H9 (cell line): Measurements from ENCODE around the gene KLHL22. TPM values are rescaled to one million over a fixed set of nuclear protein-coding genes. Genes with fewer than 3 reads are reported as not detected.

Source experiments
- DNase-seq: peaks from one replicate; pipeline ENCODE4 v3.0.0-alpha.2; 2017
- H2AFZ ChIP-seq: one replicate; pipeline ENCODE4 v1.6.1; 2013; ENCODE audit warnings: mild to moderate bottlenecking, low read length, control low read depth, moderate library complexity
- H2AK5ac ChIP-seq: 2 replicates; pipeline ENCODE4 v1.6.1; 2013; ENCODE audit warnings: low read length, control low read depth, mixed read lengths; ENCODE audit not compliant: insufficient read length
- H2BK120ac ChIP-seq: one replicate; pipeline ENCODE4 v1.6.1; 2013; ENCODE audit warnings: low read depth, mild to moderate bottlenecking, low read length, control low read depth, inconsistent platforms; ENCODE audit not compliant: poor library complexity, severe bottlenecking
- H2BK12ac ChIP-seq: 2 replicates; pipeline ENCODE4 v1.6.1; 2013; ENCODE audit warnings: low read length, control low read depth, mixed read lengths, low read depth; ENCODE audit not compliant: insufficient read length
- H2BK15ac ChIP-seq: 2 replicates; pipeline ENCODE4 v1.6.1; 2013; ENCODE audit warnings: low read depth, low read length, control low read depth
- H2BK20ac ChIP-seq: one replicate; pipeline ENCODE4 v1.6.1; 2013; ENCODE audit warnings: low read depth, mild to moderate bottlenecking, low read length, control low read depth, inconsistent platforms; ENCODE audit not compliant: poor library complexity, severe bottlenecking
- H2BK5ac ChIP-seq: 2 replicates; pipeline ENCODE4 v1.6.1; 2013; ENCODE audit warnings: low read length, control low read depth, mixed read lengths; ENCODE audit not compliant: insufficient read length
- H3K14ac ChIP-seq: 2 replicates; pipeline ENCODE4 v1.6.1; 2013; ENCODE audit warnings: low read length, control low read depth; ENCODE audit not compliant: insufficient read depth
- H3K18ac ChIP-seq: 2 replicates; pipeline ENCODE4 v1.6.1; 2013; ENCODE audit warnings: low read depth, mild to moderate bottlenecking, mixed read lengths, low read length, control low read depth; ENCODE audit not compliant: insufficient read length
- H3K23ac ChIP-seq: 2 replicates; pipeline ENCODE4 v1.6.1; 2013; ENCODE audit warnings: low read length, control low read depth, mixed read lengths, low read depth; ENCODE audit not compliant: insufficient read length
- H3K23me2 ChIP-seq: 2 replicates; pipeline ENCODE4 v1.6.1; 2013; ENCODE audit warnings: low read depth, mild to moderate bottlenecking, mixed read lengths, low read length, control low read depth; ENCODE audit not compliant: insufficient read length, poor library complexity, severe bottlenecking
- H3K27ac ChIP-seq: 2 replicates; pipeline ENCODE4 v1.5.1; 2013; ENCODE audit warnings: low read length, control low read depth, mixed read lengths, low read depth; ENCODE audit not compliant: insufficient read length
- H3K27me3 ChIP-seq: 2 replicates; pipeline ENCODE4 v1.6.1; 2013; ENCODE audit warnings: low read length, control low read depth, inconsistent platforms; ENCODE audit not compliant: insufficient read depth
- H3K4ac ChIP-seq: 2 replicates; pipeline ENCODE4 v1.6.1; 2013; ENCODE audit warnings: low read depth, mild to moderate bottlenecking, control low read depth, inconsistent platforms, low read length, moderate library complexity
- H3K4me1 ChIP-seq: 2 replicates; pipeline ENCODE4 v1.6.1; 2013; ENCODE audit warnings: low read length, control low read depth, inconsistent platforms; ENCODE audit not compliant: insufficient read depth
- H3K4me2 ChIP-seq: 2 replicates; pipeline ENCODE4 v1.6.1; 2013; ENCODE audit warnings: low read length, control low read depth, mixed read lengths; ENCODE audit not compliant: insufficient read length, insufficient read depth
- H3K56ac ChIP-seq: 2 replicates; pipeline ENCODE4 v1.6.1; 2013; ENCODE audit warnings: low read depth, mild to moderate bottlenecking, mixed read lengths, low read length, control low read depth; ENCODE audit not compliant: insufficient read length
- H3K79me1 ChIP-seq: 2 replicates; pipeline ENCODE4 v1.6.1; 2013; ENCODE audit warnings: low read depth, mild to moderate bottlenecking, moderate library complexity, low read length, control low read depth, inconsistent platforms; ENCODE audit not compliant: insufficient read depth, poor library complexity, severe bottlenecking
- H3K79me2 ChIP-seq: 2 replicates; pipeline ENCODE4 v1.6.1; 2013; ENCODE audit warnings: low read length, control low read depth, inconsistent platforms; ENCODE audit not compliant: insufficient read depth
- H3K9ac ChIP-seq: 2 replicates; pipeline ENCODE4 v1.6.1; 2013; ENCODE audit warnings: low read length, control low read depth, mixed read lengths; ENCODE audit not compliant: insufficient read length; ENCODE audit errors: extremely low read depth
- H3K9me3 ChIP-seq: one replicate; pipeline ENCODE4 v1.6.1; 2013; ENCODE audit warnings: low read depth, low read length, inconsistent platforms; ENCODE audit not compliant: control insufficient read depth
- H3T11ph ChIP-seq: one replicate; pipeline ENCODE4 v1.6.1; 2013; ENCODE audit warnings: mild to moderate bottlenecking, low read length, control low read depth, inconsistent platforms
- H4K20me1 ChIP-seq: one replicate; pipeline ENCODE4 v1.6.1; 2013; ENCODE audit not compliant: control insufficient read depth, insufficient read length, insufficient read depth
- H4K5ac ChIP-seq: 2 replicates; pipeline ENCODE4 v1.6.1; 2013; ENCODE audit warnings: low read depth, mild to moderate bottlenecking, mixed read lengths, low read length, control low read depth; ENCODE audit not compliant: insufficient read length
- H4K8ac ChIP-seq: replicated peaks from 2 replicates; pipeline ENCODE4 v1.6.1; 2013; ENCODE audit warnings: low read length, control low read depth, mixed read lengths, low read depth; ENCODE audit not compliant: insufficient read length
- H4K91ac ChIP-seq: 2 replicates; pipeline ENCODE4 v1.6.1; 2013; ENCODE audit warnings: low read depth, mild to moderate bottlenecking, moderate library complexity, mixed read lengths, low read length, control low read depth; ENCODE audit not compliant: insufficient read length
- H3K27ac Mint-ChIP-seq, 3 experiments: 2 replicates in 2 of 3; 3 replicates in 1 of 3; pipeline ENCODE4 v1.8.0; 2020 to 2021; ENCODE audit warnings: mixed read lengths in 3 of 3, mild to moderate bottlenecking in 1 of 3, moderate library complexity in 1 of 3
- H3K27me3 Mint-ChIP-seq: 2 replicates; pipeline ENCODE4 v1.8.0; 2021; ENCODE audit warnings: low read depth, mild to moderate bottlenecking, moderate library complexity, mixed read lengths
- H3K36me3 Mint-ChIP-seq, 3 experiments: 2 replicates in 2 of 3; 3 replicates in 1 of 3; pipeline ENCODE4 v1.8.0; 2020 to 2021; ENCODE audit warnings: low read depth in 3 of 3, mixed read lengths in 3 of 3; ENCODE audit not compliant: insufficient read depth in 1 of 3
- H3K4me1 Mint-ChIP-seq, 2 experiments: 2 replicates each; pipeline ENCODE4 v1.8.0; 2020; ENCODE audit warnings: mixed read lengths in 2 of 2
- H3K4me3 Mint-ChIP-seq, 2 experiments: 2 replicates in 1 of 2; 3 replicates in 1 of 2; pipeline ENCODE4 v1.8.0; 2020 to 2021; ENCODE audit warnings: mild to moderate bottlenecking in 2 of 2, mixed read lengths in 2 of 2, moderate library complexity in 1 of 2
- H3K9me3 Mint-ChIP-seq, 2 experiments: 2 replicates in 1 of 2; 3 replicates in 1 of 2; pipeline ENCODE4 v1.8.0; 2020; ENCODE audit warnings: mild to moderate bottlenecking in 2 of 2, mixed read lengths in 2 of 2, moderate library complexity in 1 of 2
- WGBS: extraction: QIAGEN DNeasy Blood & Tissue Kit; methylation state at CpG from one replicate; pipeline ENCODE4 v1.1.7; 2013; ENCODE audit warnings: missing lambda C conversion rate, low lambda C conversion rate, mixed read lengths; ENCODE audit not compliant: insufficient read length; ENCODE audit errors: extremely low coverage; 5-methylcytosine and 5-hydroxymethylcytosine counted together
- total RNA-seq: library from RNA; stranded (reverse); gene quantifications from 2 replicates; pipeline ENCODE4 v1.2.1, GENCODE V29; 2021
- TF ChIP-seq, protein P1 (sequence below): fragments of 200-600 bp; sonication (generic); conservative IDR thresholded peaks from 3 replicates; pipeline ENCODE4 v1.8.0; 2021; ENCODE audit warnings: antibody characterized with exemption, mild to moderate bottlenecking

The KLHL22 gene
- total RNA-seq, 1 experiment from 2014 or later, result 11.9 TPM

DNA sequence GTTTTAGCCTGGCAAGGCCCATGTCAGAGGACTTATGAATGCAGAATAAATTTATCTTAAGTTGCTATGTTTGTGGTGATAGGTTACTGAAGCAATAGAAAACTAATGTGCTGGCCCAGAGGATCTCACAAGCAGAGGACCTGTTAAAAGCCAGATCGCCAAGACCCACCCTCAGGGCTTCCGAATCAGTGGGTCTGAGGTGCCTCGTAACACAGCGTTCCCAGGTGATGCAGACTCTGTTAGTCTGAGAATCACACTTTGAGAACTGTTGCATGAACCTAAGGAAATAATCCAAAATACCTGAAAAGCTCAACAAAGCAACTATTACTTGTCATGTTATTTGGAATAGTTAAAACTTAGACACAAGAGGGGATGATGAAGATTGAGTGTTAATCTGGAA lies 51.3 kb downstream of the KLHL22 start:
- Histone ChIP-seq H2BK12ac (no peak overlapping the region), H4K20me1 (no peaks in the 10 kb centered on the region), H3K14ac (no peak overlapping the region), H3K9ac (no peak overlapping the region), H3T11ph (no peak overlapping the region), H3K56ac (no peak overlapping the region), H3K4me2 (no peak overlapping the region), H3K4ac (no peak overlapping the region), H3K23ac (no peak overlapping the region), H3K79me1 (no peaks in the 10 kb centered on the region), H2AFZ (no peak overlapping the region), H3K79me2 (no peaks in the 10 kb centered on the region), H3K27me3 (no peaks in the 10 kb centered on the region), H3K23me2 (no peaks in the 10 kb centered on the region), H2AK5ac (no peak overlapping the region), H3K27ac (no peak overlapping the region), H2BK15ac (no peak overlapping the region), H3K4me1 (no peaks in the 10 kb centered on the region), H2BK5ac (no peak overlapping the region), H4K5ac (no peak overlapping the region), H2BK120ac (no peak overlapping the region), H2BK20ac (no peak overlapping the region), H3K9me3 (no peaks in the 10 kb centered on the region), H4K91ac (no peak overlapping the region), H4K8ac (no peak overlapping the region), H3K18ac (no peak overlapping the region)
- Mint-ChIP-seq H3K27me3 (peaks cover 11% of the 10 kb centered on the region), H3K27ac (no peak overlapping the region), H3K4me3 (no peak overlapping the region), H3K36me3 (peaks cover 2 to 4% (median 3%) of the 10 kb centered on the region in 3 experiments; a peak in 3 of 7 replicates), H3K9me3 (no peaks in the 10 kb centered on the region), H3K4me1 (peaks cover 3% of the 10 kb centered on the region in 2 experiments; a peak in 2 of 4 replicates)
- TF ChIP-seq, protein P1, sequence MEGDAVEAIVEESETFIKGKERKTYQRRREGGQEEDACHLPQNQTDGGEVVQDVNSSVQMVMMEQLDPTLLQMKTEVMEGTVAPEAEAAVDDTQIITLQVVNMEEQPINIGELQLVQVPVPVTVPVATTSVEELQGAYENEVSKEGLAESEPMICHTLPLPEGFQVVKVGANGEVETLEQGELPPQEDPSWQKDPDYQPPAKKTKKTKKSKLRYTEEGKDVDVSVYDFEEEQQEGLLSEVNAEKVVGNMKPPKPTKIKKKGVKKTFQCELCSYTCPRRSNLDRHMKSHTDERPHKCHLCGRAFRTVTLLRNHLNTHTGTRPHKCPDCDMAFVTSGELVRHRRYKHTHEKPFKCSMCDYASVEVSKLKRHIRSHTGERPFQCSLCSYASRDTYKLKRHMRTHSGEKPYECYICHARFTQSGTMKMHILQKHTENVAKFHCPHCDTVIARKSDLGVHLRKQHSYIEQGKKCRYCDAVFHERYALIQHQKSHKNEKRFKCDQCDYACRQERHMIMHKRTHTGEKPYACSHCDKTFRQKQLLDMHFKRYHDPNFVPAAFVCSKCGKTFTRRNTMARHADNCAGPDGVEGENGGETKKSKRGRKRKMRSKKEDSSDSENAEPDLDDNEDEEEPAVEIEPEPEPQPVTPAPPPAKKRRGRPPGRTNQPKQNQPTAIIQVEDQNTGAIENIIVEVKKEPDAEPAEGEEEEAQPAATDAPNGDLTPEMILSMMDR, result no peak
- WGBS, result no CpG with 5 or more reads among the region's 4 CpGs
- DNase-seq, result no peak
